H1 (cell line): ENCODE measurements around the gene TSEN54. TPM values are rescaled to one million over a fixed set of nuclear protein-coding genes. Genes with fewer than 3 reads are reported as not detected.

Source experiments
- CTCF ChIA-PET: fragments of 300-600 bp; sonication (Branson Sonifier 250); formaldehyde crosslinking; loops from one replicate; lab custom pipeline; 2021; ENCODE audit not compliant: partially characterized antibody; lab: Charles Lee
- POLR2A ChIA-PET: fragments of 300-600 bp; sonication (Branson Sonifier 250); formaldehyde crosslinking; loops from one replicate; lab custom pipeline; 2021; ENCODE audit warnings: inconsistent platforms; ENCODE audit not compliant: partially characterized antibody; lab: Charles Lee
- DNase-seq, 2 experiments: peaks; one replicate each; pipeline versions ENCODE4 v3.0.0 to v3.0.0-alpha.2; 2010 to 2022; ENCODE audit warnings: low spot score in 2 of 2, low read depth in 1 of 2, mixed read lengths in 1 of 2
- FAIRE-seq: peaks from 2 replicates; lab custom pipeline; 2011; peaks lifted over from hg19 to GRCh38; lab: Jason Lieb, UNC
- H2AFZ ChIP-seq: 2 replicates; pipeline ENCODE4 v1.8.1; 2012; ENCODE audit warnings: low read length, inconsistent platforms
- H2AK5ac ChIP-seq: 2 replicates; pipeline ENCODE4 v1.6.1; 2013; ENCODE audit warnings: low read depth, low read length
- H2BK120ac ChIP-seq: replicated peaks from 2 replicates; pipeline ENCODE3; 2013; ENCODE audit warnings: low read depth, low read length, inconsistent platforms
- H2BK12ac ChIP-seq: 2 replicates; pipeline ENCODE4 v1.6.1; 2013; ENCODE audit warnings: low read depth, low read length
- H2BK15ac ChIP-seq: 2 replicates; pipeline ENCODE4 v1.6.1; 2013; ENCODE audit warnings: low read length
- H2BK20ac ChIP-seq: 2 replicates; pipeline ENCODE4 v1.6.1; 2013; ENCODE audit warnings: low read length
- H2BK5ac ChIP-seq: 2 replicates; pipeline ENCODE4 v1.6.1; 2013; ENCODE audit warnings: low read depth, low read length
- H3K14ac ChIP-seq: 2 replicates; pipeline ENCODE4 v1.6.1; 2013; ENCODE audit warnings: inconsistent platforms; ENCODE audit not compliant: insufficient read length
- H3K18ac ChIP-seq: 2 replicates; pipeline ENCODE4 v1.6.1; 2013; ENCODE audit warnings: low read length; ENCODE audit errors: extremely low read depth
- H3K23ac ChIP-seq: 2 replicates; pipeline ENCODE4 v1.6.1; 2013; ENCODE audit warnings: inconsistent platforms; ENCODE audit not compliant: insufficient read length
- H3K23me2 ChIP-seq: 2 replicates; pipeline ENCODE4 v1.6.1; 2013; ENCODE audit warnings: low read depth, low read length
- H3K27ac ChIP-seq: 2 replicates; pipeline ENCODE4 v1.6.1; 2011; ENCODE audit warnings: low read depth, low read length, inconsistent platforms
- H3K27me3 ChIP-seq, 4 experiments: replicated peaks in 1 of 4; 1 replicate in 1 of 4; 2 replicates in 3 of 4; pipeline versions ENCODE4 v1.6.1 to v1.8.1; 2011 to 2013; ENCODE audit warnings: low read length in 3 of 4, mild to moderate bottlenecking in 3 of 4, inconsistent platforms in 2 of 4, mixed read lengths in 2 of 4, moderate library complexity in 1 of 4; ENCODE audit not compliant: control insufficient read depth in 3 of 4, insufficient read depth in 3 of 4; ENCODE audit errors: extremely low read depth in 1 of 4
- H3K36me3 ChIP-seq, 4 experiments: 2 replicates each; pipeline versions ENCODE4 v1.6.1 to v1.8.1; 2011 to 2013; ENCODE audit warnings: mild to moderate bottlenecking in 4 of 4, low read length in 3 of 4, moderate library complexity in 2 of 4, control low read depth in 1 of 4, inconsistent platforms in 1 of 4; ENCODE audit not compliant: insufficient read depth in 4 of 4, control insufficient read depth in 2 of 4
- H3K4ac ChIP-seq: replicated peaks from 2 replicates; pipeline ENCODE3; 2013; ENCODE audit warnings: low read length, low read depth, mixed read lengths, inconsistent platforms; ENCODE audit not compliant: insufficient read length
- H3K4me1 ChIP-seq, 4 experiments: replicated peaks in 1 of 4; 1 replicate in 1 of 4; 2 replicates in 3 of 4; pipeline versions ENCODE4 v1.6.1 to v1.8.1; 2011 to 2013; ENCODE audit warnings: low read length in 3 of 4, inconsistent platforms in 2 of 4, mixed read lengths in 1 of 4; ENCODE audit not compliant: insufficient read depth in 4 of 4, control insufficient read depth in 3 of 4
- H3K4me2 ChIP-seq, 2 experiments: 2 replicates each; pipeline versions ENCODE4 v1.6.1 to v1.8.1; 2011 to 2013; ENCODE audit warnings: low read depth in 2 of 2, low read length in 2 of 2, control low read depth in 1 of 2, inconsistent platforms in 1 of 2, mild to moderate bottlenecking in 1 of 2; ENCODE audit not compliant: insufficient read depth in 1 of 2
- H3K4me3 ChIP-seq, 4 experiments: fragments of 200-600, 300-600 bp in 1 of 4; sonication (generic), shearing (Covaris generic), sonication (Bioruptor Twin) in 1 of 4; 2 replicates each; pipeline versions ENCODE4 v1.5.1 to v1.8.1; 2011 to 2016; ENCODE audit warnings: low read length in 4 of 4, low read depth in 3 of 4, control low read depth in 2 of 4, inconsistent platforms in 2 of 4, mild to moderate bottlenecking in 2 of 4, mixed read lengths in 1 of 4, moderate library complexity in 1 of 4; ENCODE audit not compliant: insufficient read depth in 2 of 4; ENCODE audit errors: extremely low read depth in 1 of 4
- H3K56ac ChIP-seq: replicated peaks from 2 replicates; pipeline ENCODE3; 2013; ENCODE audit warnings: low read depth, mild to moderate bottlenecking, mixed read lengths, low read length, inconsistent platforms; ENCODE audit not compliant: insufficient read length
- H3K79me1 ChIP-seq: 2 replicates; pipeline ENCODE4 v1.6.1; 2013; ENCODE audit warnings: low read depth, low read length, control low read depth
- H3K79me2 ChIP-seq, 2 experiments: 2 replicates each; pipeline versions ENCODE4 v1.6.1 to v1.8.1; 2012 to 2013; ENCODE audit warnings: low read length in 2 of 2, mild to moderate bottlenecking in 2 of 2, inconsistent platforms in 1 of 2; ENCODE audit not compliant: insufficient read depth in 2 of 2, control insufficient read depth in 1 of 2
- H3K9ac ChIP-seq, 4 experiments: replicated peaks in 1 of 4; 1 replicate in 1 of 4; 2 replicates in 3 of 4; pipeline versions ENCODE4 v1.6.1 to v1.8.1; 2011 to 2013; ENCODE audit warnings: low read depth in 3 of 4, low read length in 3 of 4, control low read depth in 2 of 4, mild to moderate bottlenecking in 2 of 4, moderate library complexity in 2 of 4, inconsistent platforms in 1 of 4; ENCODE audit errors: extremely low read depth in 1 of 4
- H3K9me3 ChIP-seq, 2 experiments: 2 replicates each; pipeline versions ENCODE4 v1.6.1 to v1.8.1; 2012 to 2013; ENCODE audit warnings: mild to moderate bottlenecking in 2 of 2, moderate library complexity in 2 of 2, control low read depth in 1 of 2, inconsistent platforms in 1 of 2, low read depth in 1 of 2, low read length in 1 of 2, mixed read lengths in 1 of 2; ENCODE audit not compliant: insufficient read depth in 2 of 2
- H4K20me1 ChIP-seq, 2 experiments: replicated peaks in 1 of 2; 2 replicates each; pipeline versions ENCODE3 to v1.8.1; 2011 to 2013; ENCODE audit warnings: inconsistent platforms in 2 of 2, low read length in 2 of 2, mild to moderate bottlenecking in 1 of 2; ENCODE audit not compliant: insufficient read depth in 2 of 2, control insufficient read depth in 1 of 2
- H4K5ac ChIP-seq: 2 replicates; pipeline ENCODE4 v1.6.1; 2013; ENCODE audit warnings: low read length, low read depth, mixed read lengths, inconsistent platforms; ENCODE audit not compliant: insufficient read length
- H4K8ac ChIP-seq: 2 replicates; pipeline ENCODE4 v1.8.0; 2013; ENCODE audit warnings: mild to moderate bottlenecking, moderate library complexity, low read length, inconsistent platforms; ENCODE audit not compliant: insufficient read depth; ENCODE audit errors: extremely low read depth
- H4K91ac ChIP-seq: replicated peaks from 2 replicates; pipeline ENCODE3; 2013; ENCODE audit warnings: low read length, mixed read lengths, inconsistent platforms; ENCODE audit not compliant: insufficient read length
- BACH1 ChIP-seq: IDR thresholded peaks from 2 replicates; pipeline ENCODE4 v1.6.1; 2012; ENCODE audit warnings: low read length, improper control_type of control experiment
- WGBS, 2 experiments: shearing (Covaris generic) in 1 of 2; methylation state at CpG; one replicate each; pipeline versions ENCODE4 v1.1.6 to v1.1.7; 2013 to 2015; ENCODE audit warnings: low lambda C conversion rate in 2 of 2, mixed read lengths in 2 of 2, inconsistent platforms in 1 of 2, low coverage in 1 of 2, missing lambda C conversion rate in 1 of 2; ENCODE audit not compliant: insufficient replicate concordance in 2 of 2, insufficient coverage in 1 of 2, insufficient read length in 1 of 2; ENCODE audit errors: extremely low coverage in 1 of 2, missing lambda C conversion rate in 1 of 2; 5-methylcytosine and 5-hydroxymethylcytosine counted together
- polyA plus RNA-seq, 7 experiments: library from polyadenylated mRNA; depleted of rRNA in 3 of 7; stranded (reverse) in 5 of 7; unstranded in 2 of 7; fragments of >200 nt in 5 of 7; fragments of 200-250 nt in 2 of 7; gene quantifications; 1 replicate in 5 of 7; 2 replicates in 1 of 7; 4 replicates in 1 of 7; pipeline versions ENCODE4 v1.2.1 to v1.2.3, GENCODE V29; 2011 to 2013; ENCODE audit warnings: missing spikeins in 2 of 7, mixed read lengths in 2 of 7
- total RNA-seq: library from RNA; stranded (reverse); fragmentation: NEBNext Ultra II Directional; extraction: Animal tissue kit (Norgen Biotek cat#: 25700); gene quantifications from 2 replicates; pipeline ENCODE4 v1.2.1, GENCODE V29; 2021
- TF ChIP-seq, protein P1 (sequence below): IDR thresholded peaks from 2 replicates; pipeline ENCODE4 v1.6.1; 2012; ENCODE audit warnings: low read length, inconsistent platforms

Gene TSEN54
- total and polyA plus RNA-seq, 2 of the 8 experiments (the other 6 are each of a cell fraction or from before 2014, with no cell fraction given): 43.6 to 60.3 TPM

DNA sequence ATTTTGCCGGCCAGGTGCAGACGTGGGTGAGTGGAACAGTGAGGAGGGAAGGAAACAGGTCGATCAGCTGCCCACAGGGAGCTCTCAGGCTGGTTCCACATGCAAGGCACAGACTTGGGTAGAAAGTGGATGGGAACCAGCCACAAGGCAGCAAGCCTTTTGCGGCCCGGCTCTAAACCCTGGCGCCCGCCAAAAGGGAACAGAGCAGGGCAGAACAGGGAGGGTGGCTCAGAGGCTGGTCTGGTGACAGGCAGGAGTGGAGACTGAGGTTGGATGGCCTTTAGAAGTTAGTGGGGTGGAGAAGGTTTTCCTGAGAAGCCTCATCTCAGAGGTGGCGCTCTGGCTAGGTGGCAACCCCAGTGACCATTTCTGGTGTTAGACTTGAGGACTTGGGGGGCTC, 19.5 kb downstream of the TSEN54 start:
- H3K4me1 ChIP-seq: peaks cover 0 to 6% (median 3%) of the 10 kb centered on the region in 4 experiments; a peak in 5 of 7 replicates
- no peak overlapping the region for H4K91ac ChIP-seq
- H3K23me2 ChIP-seq: no peaks in the 10 kb centered on the region
- no peak overlapping the region for H2AK5ac ChIP-seq
- no peak overlapping the region; the same call in 1 of the 2 replicates for H4K8ac ChIP-seq
- FAIRE-seq (no peak), DNase-seq (no peak)
- H3K56ac ChIP-seq: no peak overlapping the region
- H4K5ac ChIP-seq: no peak overlapping the region
- peaks cover 1% of the 10 kb centered on the region for H3K79me1 ChIP-seq
- H3K4ac ChIP-seq: no peak overlapping the region
- H3K36me3 ChIP-seq: no peaks in the 10 kb centered on the region
- peaks cover 6 to 7% of the 10 kb centered on the region in 2 experiments for H4K20me1 ChIP-seq
- H3K4me2 ChIP-seq: no peak overlapping the region
- TF ChIP-seq, protein P1, sequence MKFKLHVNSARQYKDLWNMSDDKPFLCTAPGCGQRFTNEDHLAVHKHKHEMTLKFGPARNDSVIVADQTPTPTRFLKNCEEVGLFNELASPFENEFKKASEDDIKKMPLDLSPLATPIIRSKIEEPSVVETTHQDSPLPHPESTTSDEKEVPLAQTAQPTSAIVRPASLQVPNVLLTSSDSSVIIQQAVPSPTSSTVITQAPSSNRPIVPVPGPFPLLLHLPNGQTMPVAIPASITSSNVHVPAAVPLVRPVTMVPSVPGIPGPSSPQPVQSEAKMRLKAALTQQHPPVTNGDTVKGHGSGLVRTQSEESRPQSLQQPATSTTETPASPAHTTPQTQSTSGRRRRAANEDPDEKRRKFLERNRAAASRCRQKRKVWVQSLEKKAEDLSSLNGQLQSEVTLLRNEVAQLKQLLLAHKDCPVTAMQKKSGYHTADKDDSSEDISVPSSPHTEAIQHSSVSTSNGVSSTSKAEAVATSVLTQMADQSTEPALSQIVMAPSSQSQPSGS: no peak
- TF ChIP-seq BACH1: no peak
- no peak overlapping the region for H2BK12ac ChIP-seq
- no peak overlapping the region for H3K9ac ChIP-seq
- no peak overlapping the region for H3K14ac ChIP-seq
- no peaks in the 10 kb centered on the region for H3K27me3 ChIP-seq
- no peak overlapping the region for H2BK20ac ChIP-seq
- H3K18ac ChIP-seq: no peak overlapping the region
- CTCF ChIA-PET: interaction anchor here (0.9 to 2.5 kb wide), 4 partner anchors 10 to 54 kb away, joined by 3 to 16 read pairs (median 5); partner anchors contain the start of genes LLGL2 and TSEN54
- H2BK15ac ChIP-seq: no peak overlapping the region
- no peaks in the 10 kb centered on the region for H3K9me3 ChIP-seq
- WGBS, 2 experiments: 93% methylated on average over 8 of the region's 8 CpGs; no CpG with 5 or more reads in 1 of the 2 experiments
- no peak overlapping the region for H3K4me3 ChIP-seq
- H3K27ac ChIP-seq: no peak overlapping the region
- POLR2A ChIA-PET: interaction anchor here (1.6 kb wide), 1 partner anchor 19 kb away, joined by 6 read pairs; the partner anchor contains the start of gene TSEN54
- H3K23ac ChIP-seq: no peak overlapping the region
- H3K79me2 ChIP-seq: no peaks in the 10 kb centered on the region
- H2BK120ac ChIP-seq: no peak overlapping the region
- H2BK5ac ChIP-seq: no peak overlapping the region
- H2AFZ ChIP-seq: no peak overlapping the region
